ENCODE data around the gene DPYSL4. TPM values are rescaled to one million over a fixed set of nuclear protein-coding genes. Genes with fewer than 3 reads are reported as not detected.

Gene DPYSL4
- total RNA-seq, 2 experiments from 2014 or later: 20.9 to 23.2 TPM

- H3K9me3 Mint-ChIP-seq: no peaks in the 10 kb centered on the region
- no peak for DNase-seq
- H3K36me3 Mint-ChIP-seq (ENCODE audit: low read depth): no peaks in the 10 kb centered on the region
- H3K4me1 Mint-ChIP-seq (ENCODE audit: low read depth): no peaks in the 10 kb centered on the region
- ATAC-seq: no peak
- TF ChIP-seq, protein P1, sequence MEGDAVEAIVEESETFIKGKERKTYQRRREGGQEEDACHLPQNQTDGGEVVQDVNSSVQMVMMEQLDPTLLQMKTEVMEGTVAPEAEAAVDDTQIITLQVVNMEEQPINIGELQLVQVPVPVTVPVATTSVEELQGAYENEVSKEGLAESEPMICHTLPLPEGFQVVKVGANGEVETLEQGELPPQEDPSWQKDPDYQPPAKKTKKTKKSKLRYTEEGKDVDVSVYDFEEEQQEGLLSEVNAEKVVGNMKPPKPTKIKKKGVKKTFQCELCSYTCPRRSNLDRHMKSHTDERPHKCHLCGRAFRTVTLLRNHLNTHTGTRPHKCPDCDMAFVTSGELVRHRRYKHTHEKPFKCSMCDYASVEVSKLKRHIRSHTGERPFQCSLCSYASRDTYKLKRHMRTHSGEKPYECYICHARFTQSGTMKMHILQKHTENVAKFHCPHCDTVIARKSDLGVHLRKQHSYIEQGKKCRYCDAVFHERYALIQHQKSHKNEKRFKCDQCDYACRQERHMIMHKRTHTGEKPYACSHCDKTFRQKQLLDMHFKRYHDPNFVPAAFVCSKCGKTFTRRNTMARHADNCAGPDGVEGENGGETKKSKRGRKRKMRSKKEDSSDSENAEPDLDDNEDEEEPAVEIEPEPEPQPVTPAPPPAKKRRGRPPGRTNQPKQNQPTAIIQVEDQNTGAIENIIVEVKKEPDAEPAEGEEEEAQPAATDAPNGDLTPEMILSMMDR (IDR thresholded peaks at IDR 0.05): no peak
- no peaks in the 10 kb centered on the region for H3K27me3 Mint-ChIP-seq
- ChIA-PET CTCF (no interaction called here), POLR2A (no interaction called here)
- H3K27ac Mint-ChIP-seq: no peak overlapping the region
- intact Hi-C loops (cut with micrococcal nuclease): no loop called here
- H3K4me3 Mint-ChIP-seq: no peak overlapping the region
Measured at GRCh38 chr10:132247943-132248342, 61.2 kb downstream of the DPYSL4 start.

- ChIA-PET CTCF (no interaction called here), POLR2A (no interaction called here)
- Mint-ChIP-seq H3K27me3 (no peaks in the 10 kb centered on the region), H3K36me3 (ENCODE audit: low read depth) (no peaks in the 10 kb centered on the region), H3K4me1 (ENCODE audit: low read depth) (peaks cover 1% of the 10 kb centered on the region), H3K4me3 (peak overlapping the region; percentile 26), H3K27ac (no peak overlapping the region), H3K9me3 (no peaks in the 10 kb centered on the region)
- ATAC-seq (peak; percentile 81), DNase-seq (peak; percentile 59)
- intact Hi-C loops (cut with micrococcal nuclease): no loop called here
- TF ChIP-seq, protein P1 (IDR thresholded peaks at IDR 0.05): no peak
Measured at GRCh38 chr10:132248455-132249225, 61.9 kb downstream of the DPYSL4 start.

- Mint-ChIP-seq H3K4me1 (ENCODE audit: low read depth) (peaks cover 3% of the 10 kb centered on the region), H3K36me3 (ENCODE audit: low read depth) (no peaks in the 10 kb centered on the region), H3K27me3 (no peaks in the 10 kb centered on the region), H3K9me3 (no peaks in the 10 kb centered on the region), H3K4me3 (no peak overlapping the region), H3K27ac (no peak overlapping the region)
- intact Hi-C loops (cut with micrococcal nuclease): no loop called here
- ChIA-PET CTCF (no interaction called here), POLR2A (no interaction called here)
- TF ChIP-seq, protein P1 (IDR thresholded peaks at IDR 0.05): no peak
- ATAC-seq: peak; percentile 14
- no peak for DNase-seq
Measured at GRCh38 chr10:132249226-132249724, 62.5 kb downstream of the DPYSL4 start.

DNA sequence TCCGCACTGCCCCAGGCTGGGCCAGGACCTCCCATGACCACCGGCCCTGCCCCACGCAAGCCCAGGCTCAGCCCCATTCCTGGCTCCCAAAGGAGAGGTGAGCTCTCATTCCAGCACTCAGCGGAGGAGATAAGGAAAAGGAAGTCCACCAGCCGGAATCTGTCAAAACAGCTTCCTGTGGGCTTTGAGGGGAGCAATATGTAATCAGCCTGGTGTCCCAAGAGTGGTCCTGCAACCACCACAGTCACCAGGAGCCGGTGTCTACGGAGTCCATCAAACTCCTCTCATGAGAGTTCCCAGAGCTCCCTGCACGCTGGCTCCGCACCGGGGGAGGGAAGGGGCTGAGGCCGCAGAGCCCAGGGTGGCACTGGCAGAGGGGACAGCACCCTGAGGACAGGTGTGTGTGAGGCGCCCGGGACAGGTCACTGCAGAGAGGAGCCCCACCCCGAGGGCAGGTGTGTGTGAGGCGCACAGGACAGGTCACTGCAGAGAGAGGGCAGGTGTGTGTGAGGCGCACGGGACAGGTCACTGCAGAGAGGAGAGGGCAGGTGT, 63.2 kb downstream of the DPYSL4 start:
- no peaks in the 10 kb centered on the region for H3K27me3 Mint-ChIP-seq
- CTCF ChIA-PET: no interaction called here
- intact Hi-C loops (cut with micrococcal nuclease): no loop called here

More for the DNA sequence above, 63.2 kb downstream of the DPYSL4 start:
- POLR2A ChIA-PET: no interaction called here
- H3K4me1 Mint-ChIP-seq (ENCODE audit: low read depth): peaks cover 5% of the 10 kb centered on the region
- no peak overlapping the region for H3K4me3 Mint-ChIP-seq
- TF ChIP-seq, protein P1 (IDR thresholded peaks at IDR 0.05): no peak
- H3K27ac Mint-ChIP-seq: no peak overlapping the region
- no peak for ATAC-seq
- no peak for DNase-seq
- no peaks in the 10 kb centered on the region for H3K9me3 Mint-ChIP-seq
- no peaks in the 10 kb centered on the region for H3K36me3 Mint-ChIP-seq (ENCODE audit: low read depth)
